ENCODE data around the gene TMEM53. TPM values are rescaled to one million over a fixed set of nuclear protein-coding genes. Genes with fewer than 3 reads are reported as not detected.
A peak's percentile ranks its signal among the peaks of the same experiment; 100 is the strongest.

Gene TMEM53
- total RNA-seq, 1 donor, result 6.9 TPM

DNA sequence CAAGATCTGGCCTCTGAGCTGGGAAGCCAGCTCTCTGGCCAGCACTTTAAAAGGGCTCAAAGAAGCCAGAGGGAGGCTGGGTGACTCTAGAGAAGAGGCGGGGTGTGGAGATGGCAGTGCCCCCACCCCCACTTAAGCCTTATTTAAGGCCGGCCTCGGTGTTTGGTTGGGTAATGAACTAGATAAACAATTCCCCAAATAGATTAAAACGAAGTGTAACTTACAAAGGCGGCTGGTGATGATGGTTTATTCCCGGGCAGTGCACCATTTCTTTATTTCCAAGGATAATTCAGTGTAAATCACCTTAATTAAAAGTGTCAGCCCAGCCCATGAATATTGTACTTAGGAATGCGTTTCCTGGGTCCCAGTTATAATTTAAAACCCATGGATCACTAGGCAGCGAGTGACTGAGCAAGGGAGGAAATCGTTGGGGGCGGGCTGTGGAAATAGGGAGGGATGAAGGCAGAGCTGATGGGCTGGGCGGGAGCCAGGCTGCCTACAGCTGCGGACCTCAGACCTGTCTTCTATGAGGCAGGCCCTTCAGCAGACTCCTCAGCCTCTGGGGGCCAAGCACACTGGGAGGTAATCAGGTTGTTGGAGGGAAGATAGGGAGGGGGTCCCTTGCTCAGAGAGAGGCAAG, 54.9 kb downstream of the TMEM53 start:
- Histone ChIP-seq H3K9me3 (ENCODE audit: low read depth, low read length) (no peaks in the 10 kb centered on the region), H3K4me3 (ENCODE audit: insufficient read depth, low read length) (no peak overlapping the region), H3K79me2 (ENCODE audit: insufficient read depth, low read length) (no peaks in the 10 kb centered on the region), H2AFZ (ENCODE audit: low read length) (peak overlapping the region; percentile 61), H3K27ac (ENCODE audit: low read depth, low read length) (peak overlapping the region; percentile 39), H3K4me1 (ENCODE audit: insufficient read depth, low read length) (peaks cover 47% of the 10 kb centered on the region), H3K4me2 (ENCODE audit: insufficient read depth, low read length) (peak overlapping the region; percentile 49), H3K27me3 (ENCODE audit: insufficient read depth, low read length) (no peaks in the 10 kb centered on the region), H4K20me1 (ENCODE audit: insufficient read depth, low read length) (no peaks in the 10 kb centered on the region), H3K36me3 (ENCODE audit: insufficient read depth, low read length) (no peaks in the 10 kb centered on the region)
- TF ChIP-seq, protein P1, sequence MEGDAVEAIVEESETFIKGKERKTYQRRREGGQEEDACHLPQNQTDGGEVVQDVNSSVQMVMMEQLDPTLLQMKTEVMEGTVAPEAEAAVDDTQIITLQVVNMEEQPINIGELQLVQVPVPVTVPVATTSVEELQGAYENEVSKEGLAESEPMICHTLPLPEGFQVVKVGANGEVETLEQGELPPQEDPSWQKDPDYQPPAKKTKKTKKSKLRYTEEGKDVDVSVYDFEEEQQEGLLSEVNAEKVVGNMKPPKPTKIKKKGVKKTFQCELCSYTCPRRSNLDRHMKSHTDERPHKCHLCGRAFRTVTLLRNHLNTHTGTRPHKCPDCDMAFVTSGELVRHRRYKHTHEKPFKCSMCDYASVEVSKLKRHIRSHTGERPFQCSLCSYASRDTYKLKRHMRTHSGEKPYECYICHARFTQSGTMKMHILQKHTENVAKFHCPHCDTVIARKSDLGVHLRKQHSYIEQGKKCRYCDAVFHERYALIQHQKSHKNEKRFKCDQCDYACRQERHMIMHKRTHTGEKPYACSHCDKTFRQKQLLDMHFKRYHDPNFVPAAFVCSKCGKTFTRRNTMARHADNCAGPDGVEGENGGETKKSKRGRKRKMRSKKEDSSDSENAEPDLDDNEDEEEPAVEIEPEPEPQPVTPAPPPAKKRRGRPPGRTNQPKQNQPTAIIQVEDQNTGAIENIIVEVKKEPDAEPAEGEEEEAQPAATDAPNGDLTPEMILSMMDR (IDR thresholded peaks at IDR 0.05; ENCODE audit: extremely low read depth, low read depth, low read length), result no peak
- DNase-seq (ENCODE audit: insufficient read length, low spot score, missing footprints), result peak; percentile 96

DNA sequence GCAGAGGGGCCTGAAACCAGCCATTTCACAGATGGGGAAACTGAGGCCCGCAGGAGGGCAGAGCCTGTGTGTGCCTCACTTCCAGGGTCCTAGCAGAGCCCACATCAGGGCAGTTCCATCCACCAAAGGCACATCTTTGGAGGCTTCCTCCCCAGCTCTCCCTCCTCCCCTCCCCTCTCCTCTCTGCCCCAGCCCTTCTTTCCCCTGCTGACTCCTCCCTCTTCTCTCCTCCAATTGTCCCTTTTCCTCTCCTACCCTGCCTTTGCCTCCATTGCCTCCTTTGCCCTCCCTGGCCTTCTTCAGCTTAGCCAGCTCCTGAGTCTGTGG, 56.6 kb downstream of the TMEM53 start:
- peak overlapping the region; percentile 77 for H2AFZ ChIP-seq (ENCODE audit: low read length)
- H3K27ac ChIP-seq (ENCODE audit: low read depth, low read length), result peak overlapping the region; percentile 23
- TF ChIP-seq, protein P1 (IDR thresholded peaks at IDR 0.05; ENCODE audit: extremely low read depth, low read depth, low read length), result no peak
- no peaks in the 10 kb centered on the region for H4K20me1 ChIP-seq (ENCODE audit: insufficient read depth, low read length)
- no peaks in the 10 kb centered on the region for H3K36me3 ChIP-seq (ENCODE audit: insufficient read depth, low read length)
- no peaks in the 10 kb centered on the region for H3K27me3 ChIP-seq (ENCODE audit: insufficient read depth, low read length)
- H3K4me1 ChIP-seq (ENCODE audit: insufficient read depth, low read length), result peaks cover 44% of the 10 kb centered on the region
- peak overlapping the region; percentile 82 for H3K4me2 ChIP-seq (ENCODE audit: insufficient read depth, low read length)
- peak overlapping the region; percentile 77 for H3K4me3 ChIP-seq (ENCODE audit: insufficient read depth, low read length)
- H3K79me2 ChIP-seq (ENCODE audit: insufficient read depth, low read length), result no peaks in the 10 kb centered on the region
- DNase-seq (ENCODE audit: insufficient read length, low spot score, missing footprints), result no peak
- H3K9me3 ChIP-seq (ENCODE audit: low read depth, low read length), result no peaks in the 10 kb centered on the region

DNA sequence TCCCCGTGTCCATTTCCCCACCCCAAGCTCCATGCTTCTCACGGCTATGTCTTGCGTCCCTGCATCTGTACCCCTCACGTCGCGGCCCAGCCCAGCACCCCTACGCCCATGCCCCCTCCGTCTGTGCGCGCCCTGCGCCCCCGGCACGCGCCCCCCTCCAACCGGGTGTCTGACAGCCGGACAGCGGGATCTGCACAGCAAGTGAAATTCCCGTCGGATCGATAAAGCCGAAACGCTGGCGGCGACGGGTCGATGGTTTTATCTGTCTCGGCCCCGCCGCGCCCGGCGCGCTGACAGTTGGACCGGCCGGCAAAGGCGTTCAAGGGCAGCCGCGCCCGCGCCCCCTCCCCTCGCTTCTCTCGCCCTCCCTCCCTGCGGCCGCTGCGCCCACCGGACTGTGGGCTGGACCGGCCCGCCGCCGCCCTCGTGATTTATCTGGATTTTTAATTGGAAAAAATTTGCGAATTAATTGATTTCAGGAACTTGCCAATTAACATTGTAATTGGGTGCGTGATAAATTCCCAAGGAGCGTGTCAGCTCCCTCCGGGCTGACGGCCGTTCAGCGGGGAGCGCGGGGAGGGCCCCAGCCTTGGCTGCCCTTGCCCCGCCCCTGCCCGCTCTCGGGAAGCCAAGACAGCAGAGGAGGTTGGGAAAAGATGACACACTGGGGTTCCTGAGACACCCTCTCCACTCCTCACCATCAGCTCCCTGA, 57.1 kb downstream of the TMEM53 start:
- H2AFZ ChIP-seq (ENCODE audit: low read length), result peak overlapping the region; percentile 77

More for the DNA sequence above, 57.1 kb downstream of the TMEM53 start:
- H3K4me3 ChIP-seq (ENCODE audit: insufficient read depth, low read length), result peak overlapping the region; percentile 77
- H3K4me1 ChIP-seq (ENCODE audit: insufficient read depth, low read length), result peaks cover 39% of the 10 kb centered on the region
- peak overlapping the region; percentile 23 for H3K27ac ChIP-seq (ENCODE audit: low read depth, low read length)
- no peaks in the 10 kb centered on the region for H4K20me1 ChIP-seq (ENCODE audit: insufficient read depth, low read length)
- H3K27me3 ChIP-seq (ENCODE audit: insufficient read depth, low read length), result no peaks in the 10 kb centered on the region
- H3K79me2 ChIP-seq (ENCODE audit: insufficient read depth, low read length), result no peaks in the 10 kb centered on the region
- peak; percentile 97 for DNase-seq (ENCODE audit: insufficient read length, low spot score, missing footprints)
- H3K36me3 ChIP-seq (ENCODE audit: insufficient read depth, low read length), result no peaks in the 10 kb centered on the region
- peak overlapping the region; percentile 82 for H3K4me2 ChIP-seq (ENCODE audit: insufficient read depth, low read length)
- TF ChIP-seq, protein P1 (IDR thresholded peaks at IDR 0.05; ENCODE audit: extremely low read depth, low read depth, low read length), result no peak
- no peaks in the 10 kb centered on the region for H3K9me3 ChIP-seq (ENCODE audit: low read depth, low read length)

All from osteoblast (primary cell).